Esophagus squamous epithelium (tissue), 5 donors: ENCODE data around the gene TSPY3. TPM values are rescaled to one million over a fixed set of nuclear protein-coding genes. Genes with fewer than 3 reads are reported as not detected.
"Not testable (repeated sequence)": the region's sequence is repeated elsewhere in the genome, so short reads cannot be mapped to it uniquely, and the experiment has no call there.

ENCODE experiments used
- DNase-seq: peaks from one replicate; lab custom pipeline; 2025; lab: John Stamatoyannopoulos, UW
- H3K27ac ChIP-seq, 4 donors: fragments of 200-600 bp; sonication (generic); one replicate each; pipeline ENCODE4 v1.5.1; 2016 to 2019; ENCODE audit warnings: mild to moderate bottlenecking in 1 of 4
- H3K27me3 ChIP-seq, 4 donors: fragments of 200-600 bp; sonication (generic); 1 replicate in 3 of 4; 2 replicates in 1 of 4; pipeline versions ENCODE4 v1.5.1 to v1.6.0; 2017 to 2021; ENCODE audit warnings: antibody characterized with exemption in 1 of 4
- H3K36me3 ChIP-seq, 3 donors: fragments of 200-600 bp; sonication (generic); one replicate each; pipeline ENCODE4 v1.5.1; 2016 to 2019
- H3K4me1 ChIP-seq, 3 donors: fragments of 200-600 bp; sonication (generic); one replicate each; pipeline ENCODE4 v1.5.1; 2017 to 2019
- H3K4me3 ChIP-seq, 4 donors: fragments of 200-600 bp; sonication (generic); 1 replicate in 3 of 4; 2 replicates in 1 of 4; pipeline ENCODE4 v1.5.1; 2016 to 2019; ENCODE audit warnings: mild to moderate bottlenecking in 2 of 4, moderate library complexity in 1 of 4
- H3K9me3 ChIP-seq, 3 donors: fragments of 200-600 bp; sonication (generic); one replicate each; pipeline ENCODE4 v1.5.1; 2016 to 2019
- WGBS, 2 donors: methylation state at CpG; one replicate each; pipeline ENCODE4 v1.1.5; 2018; 5-methylcytosine and 5-hydroxymethylcytosine counted together
- intact Hi-C: fragments of 100-400 bp; cut with DNase I; formaldehyde crosslinking; loops from one replicate; pipeline ENCODE4 v1.15.0; 2022
- total RNA-seq, 4 donors: library from RNA; depleted of rRNA; stranded (reverse); fragments of >200 nt; gene quantifications; one replicate each; pipeline ENCODE4 v1.1.0, GENCODE V29; 2016
- donor health status: DM: yes; HTN: yes; CAD: no.

The TSPY3 gene, protein sequence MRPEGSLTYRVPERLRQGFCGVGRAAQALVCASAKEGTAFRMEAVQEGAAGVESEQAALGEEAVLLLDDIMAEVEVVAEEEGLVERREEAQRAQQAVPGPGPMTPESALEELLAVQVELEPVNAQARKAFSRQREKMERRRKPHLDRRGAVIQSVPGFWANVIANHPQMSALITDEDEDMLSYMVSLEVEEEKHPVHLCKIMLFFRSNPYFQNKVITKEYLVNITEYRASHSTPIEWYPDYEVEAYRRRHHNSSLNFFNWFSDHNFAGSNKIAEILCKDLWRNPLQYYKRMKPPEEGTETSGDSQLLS
- total RNA-seq = not detected

DNA sequence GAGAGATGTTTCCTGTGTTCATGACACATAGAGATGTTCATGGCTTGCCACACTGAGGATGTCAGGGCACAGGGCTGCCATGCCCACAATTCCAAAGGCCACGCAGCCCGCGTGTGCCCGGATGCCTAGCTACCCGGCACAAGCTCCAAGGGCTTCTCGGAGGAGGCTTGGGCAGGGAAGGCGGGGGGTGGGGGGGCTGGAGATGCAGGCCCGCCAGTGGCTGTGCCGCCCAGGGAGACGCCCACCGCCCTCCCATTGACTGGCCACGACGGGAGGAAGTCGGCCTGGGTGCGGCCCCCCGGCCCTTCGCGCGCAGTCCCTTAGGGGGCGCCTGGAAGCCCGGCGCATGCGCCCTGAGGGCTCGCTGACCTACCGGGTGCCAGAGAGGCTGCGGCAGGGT, at the start of gene TSPY3:
TSS of gene TSPY3 (plus strand) at position 301 of the 400 bp plus-strand sequence. CDS start at position 347, 46 bp downstream.
- H3K27ac ChIP-seq, intact Hi-C loops, DNase-seq, H3K4me1 ChIP-seq, H3K9me3 ChIP-seq, H3K27me3 ChIP-seq, H3K36me3 ChIP-seq, H3K4me3 ChIP-seq: not testable (repeated sequence)
- WGBS, 2 donors = no CpG with 5 or more reads among the region's 26 CpGs

GRCh38 chrY:9357497-9357896, 40.7 kb upstream of the TSPY3 start, which contains the start of gene TSPY8:
TSPY8 (plus strand) TSS chrY:9357797; CDS start chrY:9357843, 46 bp downstream.
- H3K36me3 ChIP-seq, H3K9me3 ChIP-seq, intact Hi-C loops, H3K4me3 ChIP-seq, DNase-seq, H3K27ac ChIP-seq, H3K27me3 ChIP-seq, H3K4me1 ChIP-seq: not testable (repeated sequence)
- WGBS, 2 donors = no CpG with 5 or more reads among the region's 25 CpGs

GRCh38 chrY:9396527-9396926, 1.7 kb upstream of the TSPY3 start:
- H3K27me3 ChIP-seq, H3K4me3 ChIP-seq, H3K9me3 ChIP-seq, intact Hi-C loops, DNase-seq, H3K36me3 ChIP-seq, H3K27ac ChIP-seq, H3K4me1 ChIP-seq: not testable (repeated sequence)
- 91% methylated on average over 13 of the region's 26 CpGs; no CpG with 5 or more reads in 1 of the 2 donors for WGBS, 2 donors

Other genes with a start within 250 kb of the TSPY3 start
- not detected for gene TSPY4, start 61.0 kb upstream of the TSPY3 start, total RNA-seq
- gene TSPY8, start 40.6 kb upstream of the TSPY3 start, total RNA-seq = not detected
- gene TSPY1, start 68.5 kb downstream of the TSPY3 start, total RNA-seq = not detected
- not detected for gene TSPY9, start 88.8 kb downstream of the TSPY3 start, total RNA-seq
- not detected for gene TSPY10, start 129.5 kb downstream of the TSPY3 start, total RNA-seq